HCT116 (cell line): ENCODE results near the gene VAPA. TPM values are rescaled to one million over a fixed set of nuclear protein-coding genes. Genes with fewer than 3 reads are reported as not detected.

Experiments
- ATAC-seq: fragments of 200-7000 bp; cut with Tn5 transposase; 2 replicates; pipeline ENCODE4 v1.9.1; 2020; ENCODE audit warnings: mild to moderate bottlenecking, moderate library complexity
- BruUV-seq: library from RNA; stranded (reverse); fragments of 400-500 nt; replicated peaks from 2 replicates; lab custom pipeline; 2021; lab: Mats Ljungman, UMichigan
- CTCF ChIA-PET: fragments of 300-600 bp; sonication (Branson Sonifier 250); formaldehyde crosslinking; loops from one replicate; lab custom pipeline; 2021; ENCODE audit warnings: antibody characterized with exemption; lab: Charles Lee
- POLR2A ChIA-PET: fragments of 300-600, 350-600 bp; sonication (Branson Sonifier 250); formaldehyde crosslinking; loops from one replicate; lab custom pipeline; 2021; ENCODE audit warnings: antibody characterized with exemption; lab: Charles Lee
- RAD21 ChIA-PET, 2 experiments: fragments of 300-600 bp; sonication (Branson Sonifier 250); formaldehyde crosslinking; loops; one replicate each; lab custom pipeline; 2023; ENCODE audit warnings: low total read pairs in 2 of 2; ENCODE audit not compliant: uncharacterized antibody in 2 of 2, unreplicated experiment in 2 of 2, low non-redundant PET in 1 of 2; lab: Charles Lee
- DNase-seq: peaks from one replicate; pipeline ENCODE4 v3.0.0-alpha.2; 2010; ENCODE audit warnings: low read depth, low spot score
- H2AFZ ChIP-seq: fragments of 200-600 bp; shearing (Covaris generic), sonication (generic); 2 replicates; pipeline ENCODE4 v1.6.1; 2017; ENCODE audit warnings: low read depth, mixed run types, mixed read lengths, antibody characterized with exemption, low read length; ENCODE audit not compliant: poor library complexity, severe bottlenecking
- H3K27ac ChIP-seq: 2 replicates; pipeline ENCODE4 v1.5.1; 2012; ENCODE audit warnings: low read depth, low read length
- H3K27me3 ChIP-seq: fragments of 200-600 bp; sonication (generic); 2 replicates; pipeline ENCODE4 v1.6.1; 2016; ENCODE audit warnings: mixed run types, low read length, mixed read lengths; ENCODE audit not compliant: insufficient read depth
- H3K36me3 ChIP-seq, 2 experiments: fragments of 200-500 bp in 1 of 2; fragments of 200-600 bp in 1 of 2; sonication (Bioruptor generic) in 1 of 2; sonication (generic) in 1 of 2; 2 replicates each; pipeline versions ENCODE4 v1.5.1 to v1.6.1; 2014 to 2016; ENCODE audit warnings: low read length in 2 of 2, inconsistent platforms in 1 of 2, mixed read lengths in 1 of 2, mixed run types in 1 of 2; ENCODE audit not compliant: insufficient read depth in 2 of 2, control insufficient read depth in 1 of 2
- H3K4me1 ChIP-seq, 2 experiments: fragments of 200-600 bp in 1 of 2; sonication (generic) in 1 of 2; 2 replicates each; pipeline versions ENCODE4 v1.5.1 to v1.6.1; 2012 to 2017; ENCODE audit warnings: low read length in 2 of 2, inconsistent platforms in 1 of 2, mild to moderate bottlenecking in 1 of 2, mixed read lengths in 1 of 2, mixed run types in 1 of 2, moderate library complexity in 1 of 2; ENCODE audit not compliant: insufficient read depth in 2 of 2, control insufficient read depth in 1 of 2
- H3K4me2 ChIP-seq: fragments of 200-600 bp; sonication (generic); 2 replicates; pipeline ENCODE4 v1.6.1; 2017; ENCODE audit warnings: mixed run types, low read length, mixed read lengths
- H3K4me3 ChIP-seq, 2 experiments: fragments of 200-600 bp in 1 of 2; sonication (generic) in 1 of 2; replicated peaks in 1 of 2; 2 replicates each; pipeline ENCODE4 v1.5.1; 2011 to 2016; ENCODE audit warnings: low read length in 2 of 2, control low read depth in 1 of 2, low read depth in 1 of 2, mild to moderate bottlenecking in 1 of 2, mixed read lengths in 1 of 2, mixed run types in 1 of 2
- H3K79me2 ChIP-seq: fragments of 200-600 bp; sonication (generic); 2 replicates; pipeline ENCODE4 v1.6.1; 2017; ENCODE audit warnings: mild to moderate bottlenecking, mixed run types, low read length, moderate library complexity, mixed read lengths; ENCODE audit not compliant: insufficient read depth
- H3K9ac ChIP-seq: fragments of 200-600 bp; sonication (generic); 2 replicates; pipeline ENCODE4 v1.6.1; 2016; ENCODE audit warnings: low read length, mixed read lengths
- H3K9me2 ChIP-seq: fragments of 200-600 bp; sonication (generic), shearing (Covaris generic); 2 replicates; pipeline ENCODE4 v1.6.1; 2017; ENCODE audit warnings: mixed run types, mild to moderate bottlenecking, moderate library complexity; ENCODE audit not compliant: insufficient read depth
- H3K9me3 ChIP-seq, 2 experiments: fragments of 200-500 bp in 1 of 2; fragments of 200-600 bp in 1 of 2; sonication (Bioruptor generic) in 1 of 2; sonication (generic) in 1 of 2; 2 replicates each; pipeline ENCODE4 v1.6.1; 2014 to 2017; ENCODE audit warnings: low read length in 2 of 2, mixed read lengths in 2 of 2, inconsistent platforms in 1 of 2, low read depth in 1 of 2, mild to moderate bottlenecking in 1 of 2, mixed run types in 1 of 2, moderate library complexity in 1 of 2; ENCODE audit not compliant: control insufficient read depth in 1 of 2, insufficient read depth in 1 of 2
- H4K20me1 ChIP-seq: fragments of 200-600 bp; sonication (generic), shearing (Covaris generic); 2 replicates; pipeline ENCODE4 v1.6.1; 2017; ENCODE audit warnings: mixed run types, mild to moderate bottlenecking, moderate library complexity; ENCODE audit not compliant: insufficient read depth
- ATF3 ChIP-seq: IDR thresholded peaks from 2 replicates; pipeline ENCODE4 v1.6.1; 2012
- ELF1 ChIP-seq: IDR thresholded peaks from 2 replicates; pipeline ENCODE4 v1.6.1; 2012; ENCODE audit warnings: low read depth, borderline replicate concordance
- EZH2phosphoT487 ChIP-seq: fragments of 200-600 bp; IDR thresholded peaks from 2 replicates; pipeline ENCODE4 v1.6.1; 2018; ENCODE audit warnings: antibody characterized with exemption, borderline replicate concordance
- RAD21 ChIP-seq: IDR thresholded peaks from 2 replicates; pipeline ENCODE4 v1.6.1; 2012; ENCODE audit warnings: low read depth, mild to moderate bottlenecking
- SP1 ChIP-seq: IDR thresholded peaks from 2 replicates; pipeline ENCODE4 v1.6.1; 2012; ENCODE audit warnings: low read depth
- TCF7L2 ChIP-seq: IDR thresholded peaks from 2 replicates; pipeline ENCODE4 v1.7.0; 2011; ENCODE audit warnings: borderline replicate concordance, inconsistent platforms; ENCODE audit not compliant: insufficient read depth, insufficient read length; ENCODE audit errors: extremely low read depth
- ZFX ChIP-seq: fragments of 450-650 bp; IDR thresholded peaks from 2 replicates; pipeline ENCODE4 v1.6.1; 2017
- intact Hi-C: fragments of 100-400 bp; cut with micrococcal nuclease; formaldehyde crosslinking; loops from 2 replicates; pipeline ENCODE4 v1.10.0; 2022
- total RNA-seq: library from RNA; stranded (reverse); gene quantifications from one replicate; pipeline ENCODE4 v1.2.1, GENCODE V29; 2021; ENCODE audit not compliant: unreplicated experiment
- TF ChIP-seq, protein P1 (sequence below): IDR thresholded peaks from 2 replicates; pipeline ENCODE4 v1.6.1; 2012
- TF ChIP-seq, protein P2 (sequence below): IDR thresholded peaks from 2 replicates; pipeline ENCODE4 v1.6.1; 2012; ENCODE audit warnings: low read depth

The VAPA gene
- total RNA-seq, 1 experiment from 2014 or later = 295 TPM

GRCh38 chr18:9941103-9941502 lies 27.3 kb downstream of the VAPA start:
- RAD21 ChIA-PET = no interaction called here
- Histone ChIP-seq H3K9ac (no peak overlapping the region), H3K9me3 (no peaks in the 10 kb centered on the region), H2AFZ (no peak overlapping the region), H4K20me1 (0 out of 2 replicates have a peak, but pooled peaks cover 4% of the 10 kb centered on the region), H3K9me2 (no peaks in the 10 kb centered on the region), H3K4me2 (no peak overlapping the region), H3K27ac (no peak overlapping the region), H3K27me3 (no peaks in the 10 kb centered on the region), H3K36me3 (peaks cover 30 to 35% of the 10 kb centered on the region in 2 experiments), H3K4me1 (no peaks in the 10 kb centered on the region), H3K4me3 (no peak overlapping the region), H3K79me2 (peaks cover 98% of the 10 kb centered on the region)
- intact Hi-C loops = no loop called here
- CTCF ChIA-PET = no interaction called here
- ATAC-seq (no peak), DNase-seq (no peak)
- BruUV-seq = no TSS peak
- POLR2A ChIA-PET = no interaction called here
- no peak for TF ChIP-seq ELF1
- no peak for TF ChIP-seq TCF7L2
- no peak for TF ChIP-seq ZFX
- TF ChIP-seq RAD21 = no peak
- TF ChIP-seq ATF3 = no peak
- TF ChIP-seq, protein P1, sequence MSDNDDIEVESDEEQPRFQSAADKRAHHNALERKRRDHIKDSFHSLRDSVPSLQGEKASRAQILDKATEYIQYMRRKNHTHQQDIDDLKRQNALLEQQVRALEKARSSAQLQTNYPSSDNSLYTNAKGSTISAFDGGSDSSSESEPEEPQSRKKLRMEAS = no peak
- TF ChIP-seq EZH2phosphoT487 = no peak
- TF ChIP-seq, protein P2, sequence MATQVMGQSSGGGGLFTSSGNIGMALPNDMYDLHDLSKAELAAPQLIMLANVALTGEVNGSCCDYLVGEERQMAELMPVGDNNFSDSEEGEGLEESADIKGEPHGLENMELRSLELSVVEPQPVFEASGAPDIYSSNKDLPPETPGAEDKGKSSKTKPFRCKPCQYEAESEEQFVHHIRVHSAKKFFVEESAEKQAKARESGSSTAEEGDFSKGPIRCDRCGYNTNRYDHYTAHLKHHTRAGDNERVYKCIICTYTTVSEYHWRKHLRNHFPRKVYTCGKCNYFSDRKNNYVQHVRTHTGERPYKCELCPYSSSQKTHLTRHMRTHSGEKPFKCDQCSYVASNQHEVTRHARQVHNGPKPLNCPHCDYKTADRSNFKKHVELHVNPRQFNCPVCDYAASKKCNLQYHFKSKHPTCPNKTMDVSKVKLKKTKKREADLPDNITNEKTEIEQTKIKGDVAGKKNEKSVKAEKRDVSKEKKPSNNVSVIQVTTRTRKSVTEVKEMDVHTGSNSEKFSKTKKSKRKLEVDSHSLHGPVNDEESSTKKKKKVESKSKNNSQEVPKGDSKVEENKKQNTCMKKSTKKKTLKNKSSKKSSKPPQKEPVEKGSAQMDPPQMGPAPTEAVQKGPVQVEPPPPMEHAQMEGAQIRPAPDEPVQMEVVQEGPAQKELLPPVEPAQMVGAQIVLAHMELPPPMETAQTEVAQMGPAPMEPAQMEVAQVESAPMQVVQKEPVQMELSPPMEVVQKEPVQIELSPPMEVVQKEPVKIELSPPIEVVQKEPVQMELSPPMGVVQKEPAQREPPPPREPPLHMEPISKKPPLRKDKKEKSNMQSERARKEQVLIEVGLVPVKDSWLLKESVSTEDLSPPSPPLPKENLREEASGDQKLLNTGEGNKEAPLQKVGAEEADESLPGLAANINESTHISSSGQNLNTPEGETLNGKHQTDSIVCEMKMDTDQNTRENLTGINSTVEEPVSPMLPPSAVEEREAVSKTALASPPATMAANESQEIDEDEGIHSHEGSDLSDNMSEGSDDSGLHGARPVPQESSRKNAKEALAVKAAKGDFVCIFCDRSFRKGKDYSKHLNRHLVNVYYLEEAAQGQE = no peak
- no peak for TF ChIP-seq SP1
